ENCODE data around the gene RAPGEF4.
A peak's percentile ranks its signal among the peaks of the same experiment; 100 is the strongest.

Gene RAPGEF4

GRCh38 chr2:172908275-172908674 lies 172.6 kb downstream of the RAPGEF4 start:
- no peak for DNase-seq (ENCODE audit: low spot score)

DNA sequence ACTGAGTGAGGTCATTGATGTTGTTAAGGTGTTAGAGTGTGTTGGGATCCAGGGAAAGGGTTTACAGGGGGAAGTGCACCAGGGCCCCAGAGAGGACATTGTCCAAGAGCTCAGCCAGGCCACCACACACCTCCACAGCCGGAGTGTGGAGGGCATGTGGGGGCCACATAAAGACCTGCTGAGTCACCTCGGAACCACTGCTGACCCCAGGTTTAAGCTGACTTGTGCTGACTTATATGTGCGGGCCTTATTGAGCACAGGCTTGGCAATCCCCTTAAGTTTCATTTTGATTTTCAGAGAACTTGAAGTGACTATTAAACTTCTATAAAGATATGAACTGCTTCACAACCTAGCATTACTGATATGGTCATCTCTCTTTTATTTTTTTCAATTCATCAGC lies 173.8 kb downstream of the RAPGEF4 start:
- DNase-seq (ENCODE audit: low spot score), result no peak

DNA sequence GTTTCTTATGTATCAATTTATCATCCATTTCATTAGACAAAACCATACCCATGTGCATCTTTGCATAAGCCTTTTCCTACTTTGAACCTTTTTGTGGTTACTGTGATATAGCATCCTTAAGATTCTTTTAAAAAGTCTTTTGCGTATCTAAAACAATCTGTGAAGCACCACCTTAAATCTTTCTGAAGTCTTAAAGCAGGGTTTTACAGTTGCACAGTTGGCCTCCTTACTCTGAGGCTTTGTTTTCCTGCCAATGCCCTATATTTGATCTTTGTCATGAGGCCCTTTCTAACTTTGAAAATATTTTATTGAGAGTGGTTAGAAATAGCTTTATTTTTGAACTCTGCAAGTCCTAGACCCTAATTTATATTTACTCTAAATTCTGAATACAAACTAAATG lies 176.6 kb downstream of the RAPGEF4 start:
- no peak for DNase-seq (ENCODE audit: low spot score)

GRCh38 chr2:172914341-172915008 lies 178.8 kb downstream of the RAPGEF4 start:
- no peak for DNase-seq (ENCODE audit: low spot score)

- DNase-seq (ENCODE audit: low spot score), result no peak
These were observed 182.1 kb downstream of the RAPGEF4 start for GRCh38 chr2:172917716-172918115.

DNA sequence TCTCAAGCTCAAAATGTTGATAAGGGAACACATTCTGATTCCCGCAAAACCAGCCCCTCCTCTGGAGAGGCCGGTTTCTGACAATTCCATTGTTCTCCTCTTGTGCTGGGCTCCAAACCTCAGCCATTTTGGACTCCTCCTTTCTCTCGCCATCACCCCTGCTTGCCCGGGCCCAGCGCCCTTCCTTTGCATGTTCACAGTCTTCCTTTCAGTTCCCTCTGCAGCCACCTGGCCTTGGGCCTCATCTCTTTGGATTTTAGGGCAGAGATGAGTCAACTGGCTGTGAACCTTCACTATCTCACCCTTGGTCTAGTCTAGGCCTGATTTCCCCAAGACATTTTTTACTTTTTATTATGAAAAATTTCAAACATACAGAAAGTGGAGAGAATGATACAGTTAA lies 184.1 kb downstream of the RAPGEF4 start:
- DNase-seq (ENCODE audit: low spot score), result no peak

GRCh38 chr2:172921532-172922236 lies 186.0 kb downstream of the RAPGEF4 start:
- DNase-seq (ENCODE audit: low spot score), result no peak

DNA sequence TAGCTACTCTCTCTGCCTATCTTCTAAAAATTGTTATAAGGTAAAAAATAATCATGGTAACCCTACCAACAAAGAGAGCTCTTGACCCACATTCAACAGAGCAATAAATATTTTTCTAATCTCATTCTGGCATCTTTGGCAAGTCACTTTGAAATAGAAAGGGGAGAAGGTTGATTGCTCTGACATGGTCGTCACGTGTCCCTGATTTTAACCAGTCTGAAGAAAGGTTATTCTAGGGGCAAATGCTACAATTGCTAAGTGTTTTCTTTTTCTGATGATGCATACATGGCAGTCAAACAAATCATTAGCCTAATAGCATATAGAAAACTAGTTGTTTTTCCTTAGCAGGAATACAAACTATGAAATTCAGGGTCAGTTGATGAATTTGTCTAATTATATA lies 186.7 kb downstream of the RAPGEF4 start:
- DNase-seq (ENCODE audit: low spot score), result no peak

GRCh38 chr2:172922815-172923214 lies 187.2 kb downstream of the RAPGEF4 start:
- DNase-seq (ENCODE audit: low spot score), result no peak

- no peak for DNase-seq (ENCODE audit: low spot score)
These were observed 188.5 kb downstream of the RAPGEF4 start for GRCh38 chr2:172924097-172924660.

GRCh38 chr2:172925600-172925999 lies 190.0 kb downstream of the RAPGEF4 start:
- no peak for DNase-seq (ENCODE audit: low spot score)

GRCh38 chr2:172926785-172927640 lies 191.4 kb downstream of the RAPGEF4 start:
- no peak for DNase-seq (ENCODE audit: low spot score)

GRCh38 chr2:172927641-172928357 lies 192.2 kb downstream of the RAPGEF4 start:
- no peak for DNase-seq (ENCODE audit: low spot score)

GRCh38 chr2:172928756-172929155 lies 193.1 kb downstream of the RAPGEF4 start:
- peak; percentile 18 for DNase-seq (ENCODE audit: low spot score)

- no peak for DNase-seq (ENCODE audit: low spot score)
These were observed 194.0 kb downstream of the RAPGEF4 start for GRCh38 chr2:172929644-172930043.

GRCh38 chr2:172930871-172931255 lies 195.2 kb downstream of the RAPGEF4 start:
- no peak for DNase-seq (ENCODE audit: low spot score)

- DNase-seq (ENCODE audit: low spot score), result no peak
These were observed 195.7 kb downstream of the RAPGEF4 start for GRCh38 chr2:172931256-172931894.

DNA sequence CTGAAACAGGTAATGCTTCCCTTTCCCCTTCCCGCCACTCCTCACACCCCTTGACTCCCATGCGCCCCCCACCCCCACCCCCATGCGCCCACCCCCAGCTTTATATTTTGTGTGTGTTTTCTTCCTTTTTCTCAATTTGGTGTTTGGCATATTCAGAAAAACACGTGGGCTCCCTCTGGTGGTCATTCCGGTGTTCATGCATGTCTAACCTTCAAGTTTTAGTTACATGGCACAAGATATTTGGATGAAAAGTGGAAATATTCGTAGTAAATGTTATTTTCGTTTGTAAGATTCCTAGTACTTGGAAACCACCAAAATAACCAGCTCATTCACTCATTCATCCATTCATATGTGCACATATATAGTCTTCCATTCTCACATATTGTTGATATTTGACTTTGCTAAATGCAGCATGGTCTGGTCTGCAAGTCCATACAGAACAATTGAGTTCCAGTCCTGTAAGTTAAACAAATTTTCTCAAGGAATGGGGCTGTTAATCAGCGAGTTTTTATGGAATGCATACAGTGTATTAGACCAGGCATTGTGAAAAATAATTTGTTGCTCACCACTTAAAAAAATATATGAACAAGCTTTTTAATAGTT lies 196.4 kb downstream of the RAPGEF4 start:
- peak; percentile 72 for DNase-seq (ENCODE audit: low spot score)

GRCh38 chr2:172937884-172938712 lies 202.5 kb downstream of the RAPGEF4 start:
- no peak for DNase-seq (ENCODE audit: low spot score)

All from RKO (cell line).